ENCODE data around the gene ZNF431. TPM values are rescaled to one million over a fixed set of nuclear protein-coding genes. Genes with fewer than 3 reads are reported as not detected.

The ZNF431 gene
- total and polyA plus RNA-seq, 9 of the 15 experiments (the other 6 are each of a cell fraction or from before 2014, with no cell fraction given), result 3.3 to 24.8 (median 13.5) TPM

- intact Hi-C loops (cut with micrococcal nuclease) (no loop called here), in situ Hi-C loops (cut with MboI) (no loop called here)
- WGBS (ENCODE audit: insufficient coverage, low coverage, missing lambda C conversion rate), result 86% methylated on average over 1 of the region's 2 CpGs
- FAIRE-seq, result no peak
- no peak for ATAC-seq
- BruUV-seq (replicated peaks), result no TSS peak
- Histone ChIP-seq H3K4me3 (no peak overlapping the region), H3K27ac (ENCODE audit: extremely low read depth, low read depth, low read length) (no peak overlapping the region), H3K27me3 (ENCODE audit: control insufficient read depth in 2 of 2, insufficient read depth in 2 of 2, low read length in 2 of 2) (no peaks in the 10 kb centered on the region), H2AFZ (ENCODE audit: low read depth, low read length) (no peak overlapping the region), H3K9me3 (replicated peaks; ENCODE audit: control insufficient read depth, insufficient read depth, low read depth, low read length) (peaks cover 9% of the 10 kb centered on the region; the same call in 1 of the 2 replicates), H3K4me1 (replicated peaks in 1 of 2; ENCODE audit: control insufficient read depth in 2 of 2, insufficient read depth in 2 of 2, low read length in 2 of 2) (no peaks in the 10 kb centered on the region; a peak in 1 of 5 replicates), H3K4me2 (ENCODE audit: insufficient read depth, low read length) (no peak overlapping the region), H3K79me2 (ENCODE audit: control insufficient read depth, insufficient read depth, low read length) (no peaks in the 10 kb centered on the region; the same call in 2 of the 3 replicates), H3K9me1 (ENCODE audit: control insufficient read depth, insufficient read depth, low read length) (no peaks in the 10 kb centered on the region), H3K36me3 (ENCODE audit: control insufficient read depth, insufficient read depth, low read length) (peaks cover 31% of the 10 kb centered on the region), H3K9ac (ENCODE audit: insufficient read depth in 1 of 2, low read depth in 2 of 2, low read length in 2 of 2) (no peak overlapping the region), H4K20me1 (replicated peaks; ENCODE audit: control insufficient read depth, insufficient read depth, low read length) (no peaks in the 10 kb centered on the region)
- no peak for DNase-seq (ENCODE audit: extremely low read depth in 1 of 4, low spot score in 3 of 4)
- TF ChIP-seq ZNF133 (CRISPR knock-in tag; IDR thresholded peaks at IDR 0.05), result no peak
- TF ChIP-seq ATF4 (CRISPR knock-in tag; IDR thresholded peaks at IDR 0.05), result no peak
- no peak for TF ChIP-seq U2AF2 (optimal IDR thresholded peaks at IDR 0.05; ENCODE audit: low read depth, low read length)
- no peak for TF ChIP-seq SMARCA5 (IDR thresholded peaks at IDR 0.05)
- no peak for TF ChIP-seq ZHX1 (conservative IDR thresholded peaks at IDR 0.05; ENCODE audit: low read length)
- no peak for TF ChIP-seq CLOCK (CRISPR knock-in tag; IDR thresholded peaks at IDR 0.05; ENCODE audit: borderline replicate concordance)
- TF ChIP-seq YBX1 (IDR thresholded peaks at IDR 0.05), result no peak
- no peak for TF ChIP-seq FOXK2 (conservative IDR thresholded peaks at IDR 0.05 in 1 of 2, IDR thresholded peaks at IDR 0.05 in 1 of 2; ENCODE audit: low read depth in 2 of 2)
- no peak for TF ChIP-seq CBX2 (IDR thresholded peaks at IDR 0.05; ENCODE audit: insufficient read depth, low read length, poor library complexity, severe bottlenecking)
- TF ChIP-seq SOX6 (IDR thresholded peaks at IDR 0.05), result no peak
- TF ChIP-seq ZNF764 (CRISPR knock-in tag; IDR thresholded peaks at IDR 0.05; ENCODE audit: low read depth), result no peak
- TF ChIP-seq TEAD4 (IDR thresholded peaks at IDR 0.05; ENCODE audit: low read length), result no peak
- no peak for TF ChIP-seq TEAD4 (CRISPR knock-in tag; IDR thresholded peaks at IDR 0.05; ENCODE audit: borderline replicate concordance)
- TF ChIP-seq KLF10 (CRISPR knock-in tag; IDR thresholded peaks at IDR 0.05), result no peak
- no peak for TF ChIP-seq CBFA2T2 (conservative IDR thresholded peaks at IDR 0.05)
- TF ChIP-seq KDM4B (IDR thresholded peaks at IDR 0.05; ENCODE audit: borderline replicate concordance in 2 of 2, low read depth in 1 of 2), result no peak
- TF ChIP-seq KLF13 (tag; IDR thresholded peaks at IDR 0.05; ENCODE audit: borderline replicate concordance, low read depth), result no peak
- CTCF ChIA-PET (ENCODE audit: low intra/inter-chr PET ratio), result no interaction called here
- POLR2A ChIA-PET, result no interaction called here
Observed at GRCh38 chr19:21117041-21117907, 24.6 kb upstream of the ZNF431 start.
